ENCODE results near the gene CREG1.

GRCh38 chr1:167532375-167532774 lies 21.2 kb downstream of the CREG1 start:
- TF ChIP-seq, protein P1, sequence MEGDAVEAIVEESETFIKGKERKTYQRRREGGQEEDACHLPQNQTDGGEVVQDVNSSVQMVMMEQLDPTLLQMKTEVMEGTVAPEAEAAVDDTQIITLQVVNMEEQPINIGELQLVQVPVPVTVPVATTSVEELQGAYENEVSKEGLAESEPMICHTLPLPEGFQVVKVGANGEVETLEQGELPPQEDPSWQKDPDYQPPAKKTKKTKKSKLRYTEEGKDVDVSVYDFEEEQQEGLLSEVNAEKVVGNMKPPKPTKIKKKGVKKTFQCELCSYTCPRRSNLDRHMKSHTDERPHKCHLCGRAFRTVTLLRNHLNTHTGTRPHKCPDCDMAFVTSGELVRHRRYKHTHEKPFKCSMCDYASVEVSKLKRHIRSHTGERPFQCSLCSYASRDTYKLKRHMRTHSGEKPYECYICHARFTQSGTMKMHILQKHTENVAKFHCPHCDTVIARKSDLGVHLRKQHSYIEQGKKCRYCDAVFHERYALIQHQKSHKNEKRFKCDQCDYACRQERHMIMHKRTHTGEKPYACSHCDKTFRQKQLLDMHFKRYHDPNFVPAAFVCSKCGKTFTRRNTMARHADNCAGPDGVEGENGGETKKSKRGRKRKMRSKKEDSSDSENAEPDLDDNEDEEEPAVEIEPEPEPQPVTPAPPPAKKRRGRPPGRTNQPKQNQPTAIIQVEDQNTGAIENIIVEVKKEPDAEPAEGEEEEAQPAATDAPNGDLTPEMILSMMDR (IDR thresholded peaks at IDR 0.05; ENCODE audit: insufficient read depth, low read length) = no peak
- TF ChIP-seq SPI1 (IDR thresholded peaks at IDR 0.05; ENCODE audit: borderline replicate concordance, low read depth) = no peak
